Endothelial cell (in vitro differentiated cells): ENCODE measurements around the gene ARFGEF2. TPM values are rescaled to one million over a fixed set of nuclear protein-coding genes. Genes with fewer than 3 reads are reported as not detected.

Experiments used
- DNase-seq: peaks from one replicate; pipeline ENCODE4 v3.0.0; 2021; ENCODE audit warnings: low spot score
- H3K27ac Mint-ChIP-seq: one replicate; pipeline ENCODE4 v1.8.0; 2021; ENCODE audit warnings: mixed read lengths, inconsistent platforms; ENCODE audit not compliant: unreplicated experiment
- H3K27me3 Mint-ChIP-seq: one replicate; pipeline ENCODE4 v1.8.0; 2021; ENCODE audit warnings: mild to moderate bottlenecking, moderate library complexity, mixed read lengths, inconsistent platforms; ENCODE audit not compliant: unreplicated experiment
- H3K36me3 Mint-ChIP-seq: one replicate; pipeline ENCODE4 v1.8.0; 2021; ENCODE audit warnings: mild to moderate bottlenecking, low read depth, mixed read lengths, inconsistent platforms; ENCODE audit not compliant: unreplicated experiment
- H3K4me1 Mint-ChIP-seq: one replicate; pipeline ENCODE4 v1.8.0; 2021; ENCODE audit warnings: mild to moderate bottlenecking, mixed read lengths, inconsistent platforms; ENCODE audit not compliant: unreplicated experiment
- H3K4me3 Mint-ChIP-seq: one replicate; pipeline ENCODE4 v1.8.0; 2021; ENCODE audit warnings: mild to moderate bottlenecking, mixed read lengths, inconsistent platforms; ENCODE audit not compliant: unreplicated experiment
- H3K9me3 Mint-ChIP-seq: one replicate; pipeline ENCODE4 v1.8.0; 2021; ENCODE audit warnings: mixed read lengths, inconsistent platforms; ENCODE audit not compliant: unreplicated experiment
- total RNA-seq: library from RNA; stranded (reverse); fragmentation: NEBNext Ultra II Directional; extraction: Animal tissue kit (Norgen Biotek cat#: 25700); gene quantifications from one replicate; pipeline ENCODE4 v1.2.1, GENCODE V29; 2021; ENCODE audit not compliant: unreplicated experiment
- TF ChIP-seq, protein P1 (sequence below): fragments of 200-600 bp; sonication (generic); IDR thresholded peaks from one replicate; pipeline ENCODE4 v1.5.0; 2021; ENCODE audit warnings: antibody characterized with exemption; ENCODE audit not compliant: unreplicated experiment

ARFGEF2 gene
- total RNA-seq, 1 donor from 2014 or later: 20.3 TPM

DNA sequence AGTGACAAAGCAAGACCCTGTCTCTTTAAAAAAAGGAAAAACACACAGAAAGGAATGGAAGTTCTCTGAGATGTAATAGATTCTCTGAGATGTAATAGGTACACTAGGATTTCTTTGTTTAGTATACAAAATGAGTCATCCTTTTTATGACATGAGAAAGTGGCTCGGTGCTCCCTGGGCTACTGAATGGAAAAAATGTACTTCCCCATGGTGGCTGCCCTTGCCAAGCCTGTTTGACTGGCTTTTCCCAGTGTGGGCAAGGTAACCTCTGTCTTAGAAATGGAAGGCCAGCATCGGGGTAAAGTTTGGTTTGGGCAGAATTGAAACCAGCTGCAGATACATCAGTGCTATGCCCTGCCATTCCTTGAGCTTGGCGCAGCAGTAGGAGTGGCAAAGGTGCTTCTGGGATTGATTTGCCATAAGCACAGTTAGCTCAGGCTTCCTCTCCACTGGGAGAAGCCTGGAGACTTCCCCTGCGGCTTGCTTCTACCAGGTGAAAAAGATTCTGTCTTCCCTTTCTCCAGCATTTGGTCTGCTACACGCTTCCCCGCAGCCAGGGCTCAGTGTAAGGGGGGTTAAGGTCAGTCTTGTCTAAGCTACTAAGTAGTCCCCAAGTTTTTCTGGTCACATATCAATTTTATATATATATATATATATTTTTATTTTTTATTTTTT is 24.5 kb downstream of the ARFGEF2 start:
- no peaks in the 10 kb centered on the region for H3K9me3 Mint-ChIP-seq
- no peak overlapping the region for H3K27ac Mint-ChIP-seq
- no peak overlapping the region for H3K4me3 Mint-ChIP-seq
- DNase-seq: no peak
- H3K4me1 Mint-ChIP-seq: no peaks in the 10 kb centered on the region
- TF ChIP-seq, protein P1, sequence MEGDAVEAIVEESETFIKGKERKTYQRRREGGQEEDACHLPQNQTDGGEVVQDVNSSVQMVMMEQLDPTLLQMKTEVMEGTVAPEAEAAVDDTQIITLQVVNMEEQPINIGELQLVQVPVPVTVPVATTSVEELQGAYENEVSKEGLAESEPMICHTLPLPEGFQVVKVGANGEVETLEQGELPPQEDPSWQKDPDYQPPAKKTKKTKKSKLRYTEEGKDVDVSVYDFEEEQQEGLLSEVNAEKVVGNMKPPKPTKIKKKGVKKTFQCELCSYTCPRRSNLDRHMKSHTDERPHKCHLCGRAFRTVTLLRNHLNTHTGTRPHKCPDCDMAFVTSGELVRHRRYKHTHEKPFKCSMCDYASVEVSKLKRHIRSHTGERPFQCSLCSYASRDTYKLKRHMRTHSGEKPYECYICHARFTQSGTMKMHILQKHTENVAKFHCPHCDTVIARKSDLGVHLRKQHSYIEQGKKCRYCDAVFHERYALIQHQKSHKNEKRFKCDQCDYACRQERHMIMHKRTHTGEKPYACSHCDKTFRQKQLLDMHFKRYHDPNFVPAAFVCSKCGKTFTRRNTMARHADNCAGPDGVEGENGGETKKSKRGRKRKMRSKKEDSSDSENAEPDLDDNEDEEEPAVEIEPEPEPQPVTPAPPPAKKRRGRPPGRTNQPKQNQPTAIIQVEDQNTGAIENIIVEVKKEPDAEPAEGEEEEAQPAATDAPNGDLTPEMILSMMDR: no peak
- H3K36me3 Mint-ChIP-seq: peaks cover 8% of the 10 kb centered on the region
- no peaks in the 10 kb centered on the region for H3K27me3 Mint-ChIP-seq

DNA sequence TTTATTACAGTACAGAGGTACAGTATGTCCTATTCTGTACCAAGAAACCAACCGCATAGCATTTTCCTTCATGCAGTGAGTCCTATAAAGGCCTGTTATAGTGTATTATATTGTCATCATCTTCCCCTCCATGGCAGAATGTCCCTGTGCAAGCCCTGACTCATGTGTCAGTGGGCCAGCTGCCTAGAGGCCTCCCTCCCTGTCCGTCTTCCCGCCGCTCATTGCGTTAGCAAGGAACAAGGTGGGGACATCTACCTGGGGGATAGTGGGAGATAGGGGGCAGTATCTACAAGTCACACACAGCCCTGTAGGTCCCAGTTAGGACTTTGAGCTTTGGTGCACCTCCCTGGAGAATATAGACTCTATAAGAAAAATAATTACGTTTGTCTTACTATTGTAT is 27.1 kb downstream of the ARFGEF2 start:
- Mint-ChIP-seq H3K9me3 (no peaks in the 10 kb centered on the region), H3K36me3 (peaks cover 19% of the 10 kb centered on the region), H3K27ac (no peak overlapping the region), H3K27me3 (no peaks in the 10 kb centered on the region), H3K4me1 (no peaks in the 10 kb centered on the region), H3K4me3 (no peak overlapping the region)
- no peak for DNase-seq
- TF ChIP-seq, protein P1: no peak

DNA sequence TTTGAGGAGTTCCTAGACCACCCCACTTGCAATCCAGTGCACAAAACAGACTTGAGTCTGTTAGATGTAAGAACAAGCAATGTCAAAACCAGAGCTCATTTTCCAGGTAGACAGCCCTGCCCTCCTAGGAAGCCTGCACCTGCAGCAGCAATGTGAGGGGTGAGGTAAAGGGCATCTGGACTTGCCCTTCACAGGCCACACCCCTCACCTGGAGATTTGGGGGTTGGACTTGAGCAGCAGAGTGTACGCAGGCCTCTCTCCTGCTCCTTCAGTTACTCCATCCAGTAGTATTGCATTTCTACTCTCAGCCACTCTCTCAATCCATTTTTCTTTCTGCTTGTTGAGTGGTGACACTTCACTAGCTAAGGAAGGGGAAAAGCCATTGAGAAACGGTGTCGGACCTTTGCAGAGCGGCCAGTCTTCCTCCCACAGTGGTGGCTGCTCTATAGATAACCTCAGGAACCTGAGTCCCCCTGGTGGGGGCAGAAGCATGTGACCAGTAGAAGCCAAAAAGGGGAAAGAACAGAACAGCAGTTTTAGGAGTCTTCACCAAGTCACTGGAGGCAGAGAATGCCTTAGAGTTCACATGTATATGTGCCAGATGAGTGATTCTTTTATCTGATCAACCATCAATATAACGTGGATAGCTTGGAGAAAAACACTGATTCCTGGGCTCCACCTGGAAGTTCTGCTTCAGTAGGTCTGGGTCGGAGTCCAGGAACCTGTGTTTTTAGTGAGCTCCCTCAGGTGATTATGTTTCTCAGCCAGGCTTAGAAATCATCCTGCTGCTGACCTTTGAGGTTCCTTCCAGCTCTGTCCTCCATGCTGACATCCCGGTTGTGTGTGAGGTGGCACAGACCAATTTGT is 28.0 kb downstream of the ARFGEF2 start:
- Mint-ChIP-seq H3K27me3 (no peaks in the 10 kb centered on the region), H3K36me3 (peaks cover 14% of the 10 kb centered on the region), H3K9me3 (no peaks in the 10 kb centered on the region), H3K4me3 (no peak overlapping the region), H3K4me1 (no peaks in the 10 kb centered on the region), H3K27ac (no peak overlapping the region)
- TF ChIP-seq, protein P1: peak; percentile 24
- peak; percentile 33 for DNase-seq

DNA sequence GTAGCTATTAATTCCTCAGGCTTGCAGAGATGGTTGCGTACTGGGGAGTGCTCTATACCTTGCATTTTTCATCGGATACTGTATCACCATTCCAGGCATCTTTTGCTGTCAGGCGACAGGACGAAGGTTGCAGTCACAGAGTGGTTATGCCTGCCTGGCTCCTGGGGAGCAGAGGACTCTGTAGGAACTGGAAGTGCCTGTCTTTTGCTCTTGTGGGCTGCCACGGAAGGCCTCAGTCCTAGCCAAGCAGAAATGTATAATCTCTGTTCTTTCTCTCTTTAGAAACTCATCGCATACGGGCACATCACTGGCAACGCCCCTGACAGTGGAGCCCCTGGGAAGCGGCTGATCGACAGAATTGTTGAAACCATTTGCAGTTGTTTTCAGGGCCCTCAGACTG is 29.5 kb downstream of the ARFGEF2 start:
- no peak overlapping the region for H3K27ac Mint-ChIP-seq
- H3K9me3 Mint-ChIP-seq: no peaks in the 10 kb centered on the region
- H3K4me3 Mint-ChIP-seq: no peak overlapping the region
- H3K36me3 Mint-ChIP-seq: peaks cover 24% of the 10 kb centered on the region
- no peaks in the 10 kb centered on the region for H3K4me1 Mint-ChIP-seq
- peaks cover 3% of the 10 kb centered on the region for H3K27me3 Mint-ChIP-seq
- no peak for DNase-seq
- TF ChIP-seq, protein P1: no peak

DNA sequence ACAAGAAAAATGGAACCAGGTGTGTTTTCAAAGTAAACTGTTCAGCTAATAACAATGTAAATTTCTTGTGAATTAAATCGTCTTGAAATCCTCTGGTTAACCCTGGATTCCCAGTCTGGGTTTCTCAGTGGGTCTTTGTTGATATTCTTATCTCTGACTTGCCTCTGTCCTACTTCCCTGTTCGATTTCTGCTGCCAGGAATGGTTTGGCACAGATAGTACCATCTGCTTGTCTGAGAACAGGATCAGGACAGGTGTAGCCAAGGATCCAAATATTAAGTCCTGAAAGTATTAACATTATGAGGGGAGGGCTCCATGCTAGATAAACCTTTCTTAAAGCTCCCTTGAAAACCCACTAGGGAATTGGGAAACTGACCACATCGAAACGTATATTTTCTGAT is 30.1 kb downstream of the ARFGEF2 start:
- H3K4me3 Mint-ChIP-seq: peak overlapping the region; percentile 3
- peaks cover 3% of the 10 kb centered on the region for H3K27me3 Mint-ChIP-seq
- no peak overlapping the region for H3K27ac Mint-ChIP-seq
- H3K9me3 Mint-ChIP-seq: no peaks in the 10 kb centered on the region
- DNase-seq: no peak
- TF ChIP-seq, protein P1: no peak
- H3K36me3 Mint-ChIP-seq: peaks cover 29% of the 10 kb centered on the region
- no peaks in the 10 kb centered on the region for H3K4me1 Mint-ChIP-seq
